ENCODE data around the gene ATG101. TPM values are rescaled to one million over a fixed set of nuclear protein-coding genes. Genes with fewer than 3 reads are reported as not detected.
A peak's percentile ranks its signal among the peaks of the same experiment; 100 is the strongest.

ATG101 gene
- total and polyA plus RNA-seq, 9 donors: 13.6 to 48.7 (median 28.5) TPM

GRCh38 chr12:52119398-52120254 lies 49.8 kb downstream of the ATG101 start:
- Histone ChIP-seq H3K4me1 (ENCODE audit: insufficient read depth) (no peaks in the 10 kb centered on the region), H3K36me3 (no peaks in the 10 kb centered on the region), H3K4me3 (no peak overlapping the region), H3K9me3 (no peaks in the 10 kb centered on the region), H3K27me3 (no peaks in the 10 kb centered on the region), H3K27ac (no peak overlapping the region)
- no peak for DNase-seq
- 17 to 30% (median 26%) methylated on average over 20 to 23 of the region's 23 CpGs for WGBS, 3 donors
- no peak for TF ChIP-seq POLR2A (IDR thresholded peaks at IDR 0.05)
- no peak for TF ChIP-seq EP300 (IDR thresholded peaks at IDR 0.05)
- TF ChIP-seq CTCF (IDR thresholded peaks at IDR 0.05): no peak
- intact Hi-C loops (cut with DNase I): no loop called here

- intact Hi-C loops (cut with DNase I): no loop called here
- TF ChIP-seq CTCF (IDR thresholded peaks at IDR 0.05): no peak
- no peak for TF ChIP-seq POLR2A (IDR thresholded peaks at IDR 0.05)
- TF ChIP-seq EP300 (IDR thresholded peaks at IDR 0.05): no peak
- peaks cover 1% of the 10 kb centered on the region for H3K4me1 ChIP-seq (ENCODE audit: insufficient read depth)
- WGBS, 3 donors: 63 to 67% (median 64%) methylated on average over 19 of the region's 19 CpGs
- no peaks in the 10 kb centered on the region for H3K36me3 ChIP-seq
- DNase-seq: no peak
- no peaks in the 10 kb centered on the region for H3K9me3 ChIP-seq
- H3K27ac ChIP-seq: no peak overlapping the region
- no peak overlapping the region for H3K4me3 ChIP-seq
- no peaks in the 10 kb centered on the region for H3K27me3 ChIP-seq
Measured at GRCh38 chr12:52120951-52121823, 51.4 kb downstream of the ATG101 start.

DNA sequence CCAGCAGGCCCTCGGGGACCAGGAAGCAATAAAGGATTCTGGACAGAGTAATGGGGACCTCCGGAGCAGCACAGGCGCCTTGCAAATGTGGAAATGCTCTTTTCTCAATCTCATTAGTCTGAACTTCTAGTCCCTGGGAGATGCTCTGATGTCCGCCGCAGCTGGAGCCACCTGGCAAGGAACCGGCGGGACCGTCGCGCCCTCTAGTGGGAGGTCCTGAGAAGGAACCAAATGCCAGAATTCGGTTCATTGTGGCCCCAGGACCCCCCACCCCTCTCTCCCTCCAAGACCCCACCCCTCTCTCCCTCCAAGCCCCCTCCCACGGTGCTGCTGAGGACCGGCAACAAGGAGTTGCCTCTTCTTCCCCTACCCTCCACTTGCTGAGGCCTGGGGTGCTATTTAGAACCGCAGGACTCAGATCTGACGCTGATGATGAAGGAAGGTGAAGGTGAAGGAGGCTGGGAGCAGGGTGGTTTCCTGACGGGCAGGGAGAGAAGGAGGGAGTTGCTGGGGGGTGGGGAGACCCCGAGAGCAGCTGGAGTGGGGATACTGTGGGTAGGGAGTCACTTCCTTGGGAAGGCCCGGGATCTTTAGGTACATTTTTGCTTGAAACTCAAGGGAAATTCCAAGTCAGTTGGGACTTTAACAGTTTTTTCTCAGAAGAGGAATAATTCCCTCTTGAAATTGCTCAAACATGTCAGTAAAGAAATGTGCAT lies 52.2 kb downstream of the ATG101 start:
- DNase-seq: peak; percentile 62 to 83 (median 72)
- TF ChIP-seq POLR2A (IDR thresholded peaks at IDR 0.05): no peak
- peak; percentile 22 to 60 (median 42) for TF ChIP-seq CTCF (IDR thresholded peaks at IDR 0.05)
- H3K27me3 ChIP-seq: no peaks in the 10 kb centered on the region
- H3K4me3 ChIP-seq: no peak overlapping the region
- H3K9me3 ChIP-seq: no peaks in the 10 kb centered on the region
- no peak overlapping the region for H3K27ac ChIP-seq
- WGBS, 3 donors: 13 to 16% (median 14%) methylated on average over 18 of the region's 18 CpGs
- intact Hi-C loops (cut with DNase I): no loop called here
- peaks cover 5% of the 10 kb centered on the region for H3K4me1 ChIP-seq (ENCODE audit: insufficient read depth)
- no peaks in the 10 kb centered on the region for H3K36me3 ChIP-seq

DNA sequence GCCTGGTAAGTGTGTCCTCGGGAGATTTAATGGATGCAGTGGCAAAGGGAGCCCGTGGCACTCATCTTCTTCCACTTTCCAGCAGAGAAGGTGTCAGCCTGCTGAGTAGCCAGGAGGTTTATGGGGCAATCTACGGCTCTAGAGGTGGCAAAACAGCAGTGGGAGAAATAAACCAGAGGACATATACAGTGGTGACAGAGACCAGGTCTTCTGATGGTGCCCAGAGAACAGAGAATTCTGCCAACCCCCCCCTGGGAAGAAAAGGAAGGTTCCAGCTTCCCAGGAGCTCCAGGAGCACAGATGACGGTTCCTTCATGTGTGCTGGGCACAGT lies 52.7 kb downstream of the ATG101 start:
- WGBS, 3 donors: 74 to 87% (median 84%) methylated on average over 4 of the region's 4 CpGs
- no peaks in the 10 kb centered on the region for H3K9me3 ChIP-seq
- H3K4me1 ChIP-seq (ENCODE audit: insufficient read depth): peaks cover 5% of the 10 kb centered on the region
- intact Hi-C loops (cut with DNase I): no loop called here
- no peak overlapping the region for H3K4me3 ChIP-seq
- H3K27ac ChIP-seq: no peak overlapping the region
- H3K27me3 ChIP-seq: no peaks in the 10 kb centered on the region
- DNase-seq: no peak
- no peaks in the 10 kb centered on the region for H3K36me3 ChIP-seq
- TF ChIP-seq EP300 (IDR thresholded peaks at IDR 0.05) (no peak), CTCF (IDR thresholded peaks at IDR 0.05) (no peak), POLR2A (IDR thresholded peaks at IDR 0.05) (no peak)
